Right cardiac atrium (tissue), 5 donors: ENCODE measurements around the gene TLE2. TPM values are rescaled to one million over a fixed set of nuclear protein-coding genes. Genes with fewer than 3 reads are reported as not detected.

Experiments
- ATAC-seq, 2 donors: fragments of 200-7000 bp; cut with Tn5 transposase; one replicate each; pipeline versions ENCODE4 v1.8.0 to v1.9.1; 2020; ENCODE audit warnings: moderate library complexity in 2 of 2, mild to moderate bottlenecking in 1 of 2
- DNase-seq, 3 donors: peaks; one replicate each; pipeline ENCODE4 v3.0.0-alpha.2; 2020
- H3K27ac ChIP-seq: one replicate; pipeline ENCODE4 v1.5.1; 2013; ENCODE audit warnings: mild to moderate bottlenecking, low read length, control low read depth, moderate library complexity
- H3K27me3 ChIP-seq: one replicate; pipeline ENCODE4 v1.6.1; 2013; ENCODE audit not compliant: control insufficient read depth, insufficient read depth
- H3K4me1 ChIP-seq: one replicate; pipeline ENCODE4 v1.6.1; 2013; ENCODE audit warnings: low read length; ENCODE audit not compliant: control insufficient read depth, insufficient read depth
- H3K4me3 ChIP-seq: one replicate; pipeline ENCODE4 v1.5.1; 2013; ENCODE audit warnings: low read length, control low read depth
- H3K9me3 ChIP-seq: one replicate; pipeline ENCODE4 v1.6.1; 2013; ENCODE audit warnings: low read length; ENCODE audit not compliant: control insufficient read depth
- WGBS: extraction: QIAGEN DNeasy Blood & Tissue Kit; methylation state at CpG from one replicate; pipeline ENCODE4 v1.1.7; 2013; 5-methylcytosine and 5-hydroxymethylcytosine counted together
- intact Hi-C, 4 donors: fragments of 100-400 bp; cut with DNase I; formaldehyde crosslinking; loops; one replicate each; pipeline versions ENCODE4 v1.11.0 to v1.14.0; 2022 to 2023
- polyA plus RNA-seq: library from polyadenylated mRNA; stranded (reverse); fragments of 200-250 nt; gene quantifications from one replicate; pipeline ENCODE4 v1.2.3, GENCODE V29; 2013
- total RNA-seq, 4 donors: library from RNA; stranded (reverse); fragmentation: NEBNext Ultra II Directional; extraction: Animal tissue kit (Norgen Biotek cat#: 25700); gene quantifications; one replicate each; pipeline ENCODE4 v1.2.1, GENCODE V29; 2021
- donor health status: healthy with polysubstance abuse.
- donor health status: DM: no; HTN: yes; CAD: no.
- donor health status: DM: no; HTN: no; CAD: no.
- donor health status: DM: no; HTN: yes; CAD: no; lungs with severe emphysema.
- donor health status: DM: yes; HTN: yes; CAD: no.

The TLE2 gene
- total and polyA plus RNA-seq, 5 donors = 68.6 to 102 (median 85.9) TPM

DNA sequence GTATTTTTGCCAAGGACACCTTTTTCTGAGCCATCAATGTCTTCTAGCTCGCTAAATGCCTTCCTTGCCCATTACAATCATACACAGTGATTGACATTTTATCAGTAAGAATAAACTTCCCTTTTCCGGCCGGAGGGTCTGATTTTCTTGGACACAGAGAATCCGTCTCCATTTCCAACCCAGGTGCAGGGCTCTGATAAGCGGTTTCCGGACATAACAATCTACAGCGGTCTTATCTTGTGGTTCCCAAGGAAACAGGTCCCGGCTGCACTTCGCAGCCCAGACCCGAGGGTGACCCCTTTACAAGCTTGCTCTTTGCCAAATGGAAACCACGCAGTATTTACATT is 79.2 kb downstream of the TLE2 start:
- WGBS = under 1% methylated on average over 11 of the region's 11 CpGs
- DNase-seq (peak in 1 of 3 donors; percentile 80), ATAC-seq (peak; percentile 49 to 80)
- no peaks in the 10 kb centered on the region for H3K27me3 ChIP-seq
- peaks cover 6% of the 10 kb centered on the region for H3K4me1 ChIP-seq
- intact Hi-C loops = loop anchor here in 3 of 4 donors (5.0 to 10.0 kb wide), 4 partner anchors 63 to 212 kb away; no protein-coding TSS in a partner anchor
- no peaks in the 10 kb centered on the region for H3K9me3 ChIP-seq
- peak overlapping the region; percentile 72 for H3K4me3 ChIP-seq
- H3K27ac ChIP-seq = peak overlapping the region; percentile 95

Other genes starting within 250 kb of the TLE2 start
- gene SGTA, start 246.0 kb downstream of the TLE2 start, total RNA-seq = 10 to 100 TPM; 53.6 to 84.2 (median 64.6) TPM
- gene SGTA, start 246.0 kb downstream of the TLE2 start, polyA plus RNA-seq = 86.5 TPM
- gene THOP1, start 243.8 kb downstream of the TLE2 start, total RNA-seq = 10 to 100 TPM; 41.4 to 69.4 (median 54.1) TPM
- 64.0 TPM for gene THOP1, start 243.8 kb downstream of the TLE2 start, polyA plus RNA-seq
- 1 to 10 TPM; 4.7 to 6.7 (median 6.3) TPM for gene ZNF554, start 209.4 kb downstream of the TLE2 start, total RNA-seq
- 4.7 TPM for gene ZNF554, start 209.4 kb downstream of the TLE2 start, polyA plus RNA-seq
- gene ZNF555, start 187.8 kb downstream of the TLE2 start, total RNA-seq = 10 to 100 TPM in 2 of 4 donors, 1 to 10 TPM in 2; 8.8 to 15.7 (median 9.6) TPM
- gene ZNF555, start 187.8 kb downstream of the TLE2 start, polyA plus RNA-seq = 3.4 TPM
- gene ZNF556, start 161.9 kb downstream of the TLE2 start, total RNA-seq = under 1 TPM in 1 of 4 donors, not detected in 3; 0.25 TPM
- not detected for gene ZNF556, start 161.9 kb downstream of the TLE2 start, polyA plus RNA-seq
- 1 to 10 TPM; 1.9 to 3.1 (median 2.4) TPM for gene ZNF57, start 128.4 kb downstream of the TLE2 start, total RNA-seq
- gene ZNF57, start 128.4 kb downstream of the TLE2 start, polyA plus RNA-seq = 1.9 TPM
- 1 to 10 TPM; 2.1 to 4.0 (median 2.9) TPM for gene ZNF77, start 84.3 kb downstream of the TLE2 start, total RNA-seq
- 2.1 TPM for gene ZNF77, start 84.3 kb downstream of the TLE2 start, polyA plus RNA-seq
- 1 to 10 TPM in 2 of 4 donors, under 1 TPM in 2; 0.28 to 2.2 (median 1.2) TPM for gene TLE6, start 51.7 kb downstream of the TLE2 start, total RNA-seq
- gene TLE6, start 51.7 kb downstream of the TLE2 start, polyA plus RNA-seq = 2.1 TPM
- gene TLE5, start 33.2 kb upstream of the TLE2 start, total RNA-seq = 1,000 to 10,000 TPM in 2 of 4 donors, 100 to 1,000 TPM in 2; 784 to 1,020 (median 971) TPM
- 1,565 TPM for gene TLE5, start 33.2 kb upstream of the TLE2 start, polyA plus RNA-seq
- gene GNA11, start 65.1 kb upstream of the TLE2 start, total RNA-seq = 10 to 100 TPM; 63.3 to 71.6 (median 69.7) TPM
- 69.8 TPM for gene GNA11, start 65.1 kb upstream of the TLE2 start, polyA plus RNA-seq
- 1 to 10 TPM; 1.8 to 2.5 (median 2.1) TPM for gene GNA15, start 106.8 kb upstream of the TLE2 start, total RNA-seq
- 1.00 TPM for gene GNA15, start 106.8 kb upstream of the TLE2 start, polyA plus RNA-seq
- under 1 TPM; 0.33 to 0.96 (median 0.74) TPM for gene S1PR4, start 149.5 kb upstream of the TLE2 start, total RNA-seq
- 0.97 TPM for gene S1PR4, start 149.5 kb upstream of the TLE2 start, polyA plus RNA-seq
- gene NCLN, start 156.7 kb upstream of the TLE2 start, total RNA-seq = 10 to 100 TPM; 25.8 to 36.6 (median 27.9) TPM
- gene NCLN, start 156.7 kb upstream of the TLE2 start, polyA plus RNA-seq = 20.3 TPM
- under 1 TPM in 2 of 4 donors, not detected in 2; 0.14 to 0.20 TPM for gene CELF5, start 195.4 kb upstream of the TLE2 start, total RNA-seq
- gene CELF5, start 195.4 kb upstream of the TLE2 start, polyA plus RNA-seq = not detected